BLaER1 (cell line): ENCODE results near the gene FECH.

Experiments
- H3K27ac ChIP-seq: shearing (Covaris generic); formaldehyde crosslinking; 2 replicates; pipeline ENCODE4 v1.8.1; 2022
- H3K27me3 ChIP-seq: shearing (Covaris generic); formaldehyde crosslinking; 2 replicates; pipeline ENCODE4 v1.8.1; 2022
- H3K36me3 ChIP-seq: shearing (Covaris generic); formaldehyde crosslinking; 2 replicates; pipeline ENCODE4 v1.8.1; 2022
- H3K4me1 ChIP-seq: shearing (Covaris generic); formaldehyde crosslinking; 2 replicates; pipeline ENCODE4 v1.8.1; 2022
- H3K4me2 ChIP-seq: shearing (Covaris generic); formaldehyde crosslinking; 2 replicates; pipeline ENCODE4 v1.8.1; 2022
- H3K4me3 ChIP-seq: shearing (Covaris generic); formaldehyde crosslinking; 2 replicates; pipeline ENCODE4 v1.8.1; 2022
- H3K9ac ChIP-seq: shearing (Covaris generic); formaldehyde crosslinking; 2 replicates; pipeline ENCODE4 v1.8.1; 2022
- H3K9me3 ChIP-seq: shearing (Covaris generic); formaldehyde crosslinking; 2 replicates; pipeline ENCODE4 v1.8.1; 2022
- H4K20me1 ChIP-seq: shearing (Covaris generic); formaldehyde crosslinking; 2 replicates; pipeline ENCODE4 v1.8.1; 2022
- Cebpa-rat ChIP-seq: shearing (Covaris generic); IDR thresholded peaks from 2 replicates; pipeline ENCODE4 v1.8.1; 2022

FECH gene

GRCh38 chr18:57586251-57587049 lies at the start of gene FECH:
Gene FECH, minus strand, starts transcription at chr18:57586702. Its CDS starts 82 bp downstream, at chr18:57586620.
- no peak for TF ChIP-seq Cebpa-rat
- H3K27me3 ChIP-seq = no peaks in the 10 kb centered on the region
- peak within 1 kb of the TSS; percentile 86 for H3K4me3 ChIP-seq
- peaks cover 12% of the 10 kb centered on the region for H3K4me1 ChIP-seq
- no peaks in the 10 kb centered on the region for H3K36me3 ChIP-seq
- no peaks in the 10 kb centered on the region for H3K9me3 ChIP-seq
- H3K27ac ChIP-seq = peak within 1 kb of the TSS; percentile 76
- H3K4me2 ChIP-seq = peak within 1 kb of the TSS; percentile 92
- peak within 1 kb of the TSS; percentile 84 for H3K9ac ChIP-seq
- no peaks in the 10 kb centered on the region for H4K20me1 ChIP-seq

DNA sequence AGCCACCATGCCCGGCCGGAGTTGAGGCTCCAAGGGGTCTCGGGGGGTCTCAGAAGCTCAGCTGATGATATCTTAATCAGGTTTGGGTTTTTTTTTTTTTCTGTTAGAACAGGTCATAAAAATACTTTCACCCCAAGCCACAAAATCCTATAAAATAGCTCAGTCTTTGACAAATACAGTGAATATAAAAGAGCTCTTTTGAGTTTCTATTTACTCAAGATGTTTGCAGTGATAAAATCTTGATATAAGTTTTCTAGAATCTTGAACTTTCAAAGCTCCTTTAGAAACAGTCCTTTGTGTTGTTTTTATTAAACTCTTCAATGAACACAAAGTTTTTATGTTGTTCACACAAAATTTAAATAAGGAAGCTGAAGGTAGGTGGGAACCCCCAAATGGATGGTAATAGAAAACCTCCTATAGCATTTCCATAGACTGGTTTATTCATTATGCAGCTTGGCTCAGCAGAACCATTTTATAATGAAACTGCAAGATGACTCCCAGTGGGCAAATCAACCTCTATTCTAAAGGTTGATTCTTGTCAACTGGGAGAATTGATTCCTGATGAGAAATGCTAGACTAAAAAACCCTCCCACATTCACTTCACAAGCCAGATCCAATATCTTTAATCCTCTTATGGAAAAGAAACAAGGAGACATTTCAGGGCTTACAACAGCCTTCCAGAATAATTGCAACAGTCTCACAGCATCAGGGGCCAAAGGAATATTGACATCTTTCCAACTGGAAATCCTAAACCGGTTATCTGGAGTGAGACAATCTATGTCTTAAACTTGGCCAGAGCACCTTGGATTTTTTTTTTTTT lies 48.7 kb upstream of the FECH start:
- H3K4me1 ChIP-seq = peaks cover 8% of the 10 kb centered on the region
- no peak overlapping the region for H3K4me3 ChIP-seq
- no peaks in the 10 kb centered on the region for H3K27me3 ChIP-seq
- no peaks in the 10 kb centered on the region for H3K9me3 ChIP-seq
- TF ChIP-seq Cebpa-rat = no peak
- no peak overlapping the region for H3K27ac ChIP-seq
- H3K9ac ChIP-seq = no peak overlapping the region
- H3K4me2 ChIP-seq = no peak overlapping the region
- H3K36me3 ChIP-seq = peaks cover 33% of the 10 kb centered on the region
- H4K20me1 ChIP-seq = no peaks in the 10 kb centered on the region

- H3K9ac ChIP-seq = peak overlapping the region; percentile 84
- H3K36me3 ChIP-seq = no peaks in the 10 kb centered on the region
- peaks cover 14% of the 10 kb centered on the region for H3K4me1 ChIP-seq
- peak overlapping the region; percentile 77 for H3K4me3 ChIP-seq
- peak overlapping the region; percentile 91 for H3K27ac ChIP-seq
- no peaks in the 10 kb centered on the region for H3K9me3 ChIP-seq
- peak overlapping the region; percentile 73 for H3K4me2 ChIP-seq
- no peaks in the 10 kb centered on the region for H3K27me3 ChIP-seq
- H4K20me1 ChIP-seq = no peaks in the 10 kb centered on the region
- TF ChIP-seq Cebpa-rat = no peak
These were observed 45.2 kb upstream of the FECH start for GRCh38 chr18:57631697-57632096.

GRCh38 chr18:57630754-57631595 lies 44.5 kb upstream of the FECH start:
- Histone ChIP-seq H3K4me1 (peaks cover 14% of the 10 kb centered on the region), H3K27ac (peak overlapping the region; percentile 91)
- TF ChIP-seq Cebpa-rat = no peak

GRCh38 chr18:57630002-57630753 lies 43.7 kb upstream of the FECH start:
- peak overlapping the region; percentile 91 for H3K27ac ChIP-seq
- H3K4me2 ChIP-seq = peak overlapping the region; percentile 73
- no peaks in the 10 kb centered on the region for H4K20me1 ChIP-seq
- no peaks in the 10 kb centered on the region for H3K27me3 ChIP-seq
- peak overlapping the region; percentile 77 for H3K4me3 ChIP-seq
- no peaks in the 10 kb centered on the region for H3K36me3 ChIP-seq
- peak overlapping the region; percentile 84 for H3K9ac ChIP-seq
- no peaks in the 10 kb centered on the region for H3K9me3 ChIP-seq
- TF ChIP-seq Cebpa-rat = no peak
- H3K4me1 ChIP-seq = peaks cover 14% of the 10 kb centered on the region

More at GRCh38 chr18:57630754-57631595, 44.5 kb upstream of the FECH start:
- Histone ChIP-seq H3K9me3 (no peaks in the 10 kb centered on the region), H4K20me1 (no peaks in the 10 kb centered on the region), H3K9ac (peak overlapping the region; percentile 84), H3K4me3 (peak overlapping the region; percentile 77), H3K27me3 (no peaks in the 10 kb centered on the region), H3K4me2 (peak overlapping the region; percentile 73), H3K36me3 (no peaks in the 10 kb centered on the region)

- H3K9ac ChIP-seq = peak overlapping the region; percentile 84
- H3K4me1 ChIP-seq = peaks cover 14% of the 10 kb centered on the region
- no peak for TF ChIP-seq Cebpa-rat
- H3K27ac ChIP-seq = peak overlapping the region; percentile 91
- no peaks in the 10 kb centered on the region for H3K27me3 ChIP-seq
- H3K9me3 ChIP-seq = no peaks in the 10 kb centered on the region
- H4K20me1 ChIP-seq = no peaks in the 10 kb centered on the region
- H3K4me3 ChIP-seq = peak overlapping the region; percentile 77
- H3K4me2 ChIP-seq = peak overlapping the region; percentile 73
- no peaks in the 10 kb centered on the region for H3K36me3 ChIP-seq
These were observed 42.9 kb upstream of the FECH start for GRCh38 chr18:57629422-57629821.

- no peaks in the 10 kb centered on the region for H3K27me3 ChIP-seq
- no peak for TF ChIP-seq Cebpa-rat
- H3K9ac ChIP-seq = no peak overlapping the region
- no peak overlapping the region for H3K4me2 ChIP-seq
- H3K36me3 ChIP-seq = no peaks in the 10 kb centered on the region
- H3K4me3 ChIP-seq = no peak overlapping the region
- no peaks in the 10 kb centered on the region for H3K9me3 ChIP-seq
- H4K20me1 ChIP-seq = no peaks in the 10 kb centered on the region
- no peak overlapping the region for H3K27ac ChIP-seq
- peaks cover 20% of the 10 kb centered on the region for H3K4me1 ChIP-seq
These were observed 41.0 kb upstream of the FECH start for GRCh38 chr18:57627488-57627887.

- H3K4me2 ChIP-seq = no peak overlapping the region
- peaks cover 4% of the 10 kb centered on the region for H4K20me1 ChIP-seq
- peaks cover 21% of the 10 kb centered on the region for H3K4me1 ChIP-seq
- H3K36me3 ChIP-seq = peaks cover 2% of the 10 kb centered on the region
- no peak for TF ChIP-seq Cebpa-rat
- H3K4me3 ChIP-seq = no peak overlapping the region
- H3K9me3 ChIP-seq = no peaks in the 10 kb centered on the region
- H3K9ac ChIP-seq = no peak overlapping the region
- H3K27me3 ChIP-seq = no peaks in the 10 kb centered on the region
- H3K27ac ChIP-seq = no peak overlapping the region
These were observed 38.5 kb upstream of the FECH start for GRCh38 chr18:57624988-57625387.

GRCh38 chr18:57621246-57621604 lies 34.7 kb upstream of the FECH start:
- Histone ChIP-seq H3K4me1 (peaks cover 30% of the 10 kb centered on the region), H3K27ac (peak overlapping the region; percentile 91), H3K27me3 (no peaks in the 10 kb centered on the region), H3K36me3 (peaks cover 37% of the 10 kb centered on the region), H3K4me3 (peak overlapping the region; percentile 78), H3K9ac (peak overlapping the region; percentile 93), H3K4me2 (peak overlapping the region; percentile 87), H4K20me1 (peaks cover 42% of the 10 kb centered on the region), H3K9me3 (no peaks in the 10 kb centered on the region)
- no peak for TF ChIP-seq Cebpa-rat
